NCI-H1417 (cell line): ENCODE results near the gene PTGER1.
A peak's percentile ranks its signal among the peaks of the same experiment; 100 is the strongest.
"Not testable (repeated sequence)": the region's sequence is repeated elsewhere in the genome, so short reads cannot be mapped to it uniquely, and the experiment has no call there.

Experiments used
- DNase-seq, 3 experiments: peaks; one replicate each; lab custom pipeline; 2025; lab: John Stamatoyannopoulos, UW

Gene PTGER1, protein sequence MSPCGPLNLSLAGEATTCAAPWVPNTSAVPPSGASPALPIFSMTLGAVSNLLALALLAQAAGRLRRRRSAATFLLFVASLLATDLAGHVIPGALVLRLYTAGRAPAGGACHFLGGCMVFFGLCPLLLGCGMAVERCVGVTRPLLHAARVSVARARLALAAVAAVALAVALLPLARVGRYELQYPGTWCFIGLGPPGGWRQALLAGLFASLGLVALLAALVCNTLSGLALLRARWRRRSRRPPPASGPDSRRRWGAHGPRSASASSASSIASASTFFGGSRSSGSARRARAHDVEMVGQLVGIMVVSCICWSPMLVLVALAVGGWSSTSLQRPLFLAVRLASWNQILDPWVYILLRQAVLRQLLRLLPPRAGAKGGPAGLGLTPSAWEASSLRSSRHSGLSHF

DNA sequence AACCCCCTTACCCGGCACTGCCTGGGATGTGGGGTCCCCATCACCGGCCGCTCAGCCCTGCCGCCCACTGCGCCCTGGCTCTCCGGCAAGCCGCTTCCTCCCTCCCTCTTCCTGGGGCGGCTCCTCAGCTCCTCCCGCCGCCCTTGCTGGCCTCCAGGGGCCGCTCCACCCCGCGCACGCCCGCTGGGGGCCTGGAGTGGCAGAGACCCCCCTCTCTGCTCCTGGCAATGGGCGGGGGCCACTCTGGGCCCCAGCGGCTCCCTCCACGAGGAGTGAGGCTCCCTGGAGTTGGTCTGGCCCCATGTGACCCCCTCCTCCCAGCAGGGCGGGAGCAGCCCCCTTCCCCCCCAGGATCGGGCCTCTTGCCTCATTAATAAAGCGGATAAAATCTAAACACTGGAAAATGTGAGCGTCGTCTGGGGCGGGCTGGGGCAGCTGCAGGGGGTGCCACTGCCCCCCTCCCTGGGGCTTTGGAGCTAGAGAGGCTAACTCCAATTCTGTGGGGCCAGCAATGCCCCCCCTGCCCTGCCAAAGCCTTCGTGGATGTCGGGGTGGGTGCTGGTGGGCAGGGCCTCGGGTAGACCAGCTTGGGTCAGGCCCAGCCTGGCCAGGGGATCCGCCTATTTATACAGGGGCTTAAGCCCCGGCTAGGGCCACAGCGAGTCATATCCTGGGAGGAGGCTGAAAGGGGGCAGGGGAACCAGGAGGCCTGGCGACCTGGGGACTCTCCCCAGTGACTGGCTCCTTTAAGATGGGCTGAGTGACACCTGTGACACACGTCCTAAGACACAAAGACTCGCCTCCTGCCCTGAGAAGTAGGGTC, at the start of gene PTGER1:
Gene PTGER1 (minus strand): TSS at position 104 of the 823 bp plus-strand sequence. CDS start 1,034 bp downstream, outside the sequence.
- no peak for DNase-seq

DNA sequence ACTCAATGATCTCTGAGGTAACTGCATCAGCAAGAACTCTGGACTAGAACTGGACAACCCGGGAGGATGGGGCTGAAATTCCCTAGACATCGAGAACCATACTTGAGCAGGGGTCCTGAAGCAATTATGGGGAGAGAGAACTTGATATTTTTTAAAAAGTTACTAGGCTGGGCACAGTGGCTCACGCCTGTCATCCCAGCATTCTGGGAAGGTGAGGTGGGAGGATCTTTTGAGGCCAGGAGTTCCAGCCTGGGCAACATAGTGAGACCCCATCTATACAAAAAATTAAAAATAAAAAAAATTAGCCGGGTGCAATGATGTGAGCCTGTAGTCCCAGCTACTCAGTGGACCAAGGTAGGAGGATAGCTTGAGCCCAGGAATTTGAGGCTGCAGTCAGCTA, 45.4 kb upstream of the PTGER1 start:
- no peak for DNase-seq

DNA sequence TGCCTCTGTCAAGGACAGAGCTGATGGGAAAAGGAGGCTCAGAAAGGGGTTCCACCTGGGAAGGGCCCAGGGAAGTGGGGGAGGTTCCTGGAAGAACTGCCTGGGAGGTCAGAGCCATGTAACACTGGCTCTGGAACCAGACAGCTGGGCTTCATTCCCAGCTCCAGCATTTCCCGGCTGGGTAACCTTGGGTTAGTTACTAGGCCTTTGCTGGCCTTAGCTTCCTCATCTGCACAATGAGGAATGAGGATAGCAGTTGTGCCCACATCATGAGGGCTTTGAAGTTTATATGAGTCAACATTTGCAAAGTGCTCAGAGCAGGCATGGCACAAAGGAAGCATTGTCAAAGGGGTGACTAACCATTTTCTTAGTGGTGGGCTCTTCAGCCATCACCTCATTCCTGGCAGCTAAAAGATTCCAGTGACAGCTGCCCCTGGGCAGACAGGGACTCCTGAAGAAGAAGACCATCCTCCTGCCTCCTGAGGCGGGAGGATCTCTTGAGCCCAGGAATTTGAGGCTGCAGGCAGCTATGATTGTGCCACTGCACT, 44.8 kb upstream of the PTGER1 start:
- DNase-seq = no peak

DNA sequence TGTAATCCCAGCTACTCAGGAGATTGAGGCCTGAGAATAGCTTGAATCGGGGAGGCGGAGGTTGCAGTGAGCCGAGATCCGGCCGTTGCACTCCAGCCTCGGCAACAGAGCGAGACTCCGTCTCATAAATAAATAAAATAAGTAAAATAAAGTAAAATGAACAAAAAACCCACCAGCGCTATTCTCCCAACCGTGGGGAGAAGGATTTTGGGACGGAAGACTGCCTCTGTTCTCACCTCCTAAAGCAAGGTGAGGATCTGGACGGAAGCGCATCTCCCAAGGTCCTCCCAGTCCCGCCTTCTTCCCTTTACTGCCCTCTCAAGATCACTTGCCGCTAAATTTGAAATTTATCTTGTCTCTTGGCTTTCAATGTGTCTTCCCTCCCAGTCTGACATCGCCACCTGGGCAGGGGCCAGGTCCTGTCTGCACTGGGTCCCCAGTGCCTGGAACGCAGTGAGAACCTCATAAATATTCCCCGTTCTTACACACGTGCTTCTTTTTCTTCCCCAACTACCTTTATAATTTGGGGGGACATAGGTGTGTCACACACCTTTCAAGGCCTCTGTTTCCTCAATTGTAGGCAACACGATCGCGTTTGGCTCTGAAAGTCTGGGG, 44.2 kb upstream of the PTGER1 start:
- no peak for DNase-seq

DNA sequence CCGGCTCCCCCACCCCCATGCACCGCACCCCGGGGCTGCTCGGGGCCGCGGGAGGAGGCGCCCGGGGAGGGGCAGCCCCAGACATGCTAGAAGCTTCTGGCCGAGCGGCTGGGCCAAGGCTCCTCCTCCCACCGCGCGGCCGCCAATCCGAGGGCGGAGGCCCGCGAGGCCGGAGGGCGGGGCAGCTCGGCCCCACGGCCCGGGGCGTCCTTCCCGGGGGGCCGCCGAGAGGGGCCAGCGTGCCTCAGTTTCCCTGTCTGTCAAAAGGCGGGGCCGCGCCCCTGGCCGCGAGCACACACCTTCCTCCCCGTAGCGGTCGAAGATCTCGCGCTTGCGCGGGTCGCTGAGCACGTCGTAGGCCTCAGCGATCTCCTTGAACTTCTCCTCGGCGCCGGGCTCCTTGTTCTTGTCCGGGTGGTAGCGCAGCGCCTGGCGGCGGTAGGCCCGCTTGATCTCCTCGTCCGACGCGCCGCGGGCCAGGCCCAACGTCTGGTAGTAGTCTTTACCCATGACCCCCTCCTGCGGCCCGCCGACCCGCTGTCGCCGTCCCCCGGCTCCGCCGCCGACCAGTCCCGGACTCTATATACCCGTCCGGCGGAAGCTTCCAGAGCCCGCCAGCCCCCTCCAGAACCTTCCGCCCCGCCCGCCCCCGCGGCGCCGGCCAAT, 42.8 kb upstream of the PTGER1 start, which contains the start of gene DNAJB1:
Gene DNAJB1 (minus strand): TSS at position 558 of the 666 bp plus-strand sequence. CDS start 48 bp downstream, at position 510.
- DNase-seq = peak; percentile 35 to 95 (median 93)

DNA sequence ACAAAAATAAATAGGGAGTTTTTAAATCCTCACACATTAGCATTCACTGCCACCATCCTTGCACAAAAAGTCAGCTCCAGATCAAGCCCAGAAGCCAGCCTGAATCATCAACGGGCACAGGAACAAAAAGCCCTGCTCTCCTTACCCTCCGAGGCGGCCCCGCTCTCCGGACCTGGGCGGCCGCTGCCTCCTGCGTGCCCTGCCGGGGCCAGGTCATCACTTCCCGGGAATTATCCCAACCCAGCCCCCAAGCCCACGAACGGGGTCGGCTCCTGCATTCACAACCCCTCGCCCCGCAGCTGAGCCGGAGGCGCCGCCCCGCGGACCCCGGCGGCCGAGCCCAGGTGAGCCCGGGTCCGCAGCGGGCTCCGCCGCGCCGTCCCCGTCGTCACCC, 42.3 kb upstream of the PTGER1 start:
- no peak for DNase-seq

DNA sequence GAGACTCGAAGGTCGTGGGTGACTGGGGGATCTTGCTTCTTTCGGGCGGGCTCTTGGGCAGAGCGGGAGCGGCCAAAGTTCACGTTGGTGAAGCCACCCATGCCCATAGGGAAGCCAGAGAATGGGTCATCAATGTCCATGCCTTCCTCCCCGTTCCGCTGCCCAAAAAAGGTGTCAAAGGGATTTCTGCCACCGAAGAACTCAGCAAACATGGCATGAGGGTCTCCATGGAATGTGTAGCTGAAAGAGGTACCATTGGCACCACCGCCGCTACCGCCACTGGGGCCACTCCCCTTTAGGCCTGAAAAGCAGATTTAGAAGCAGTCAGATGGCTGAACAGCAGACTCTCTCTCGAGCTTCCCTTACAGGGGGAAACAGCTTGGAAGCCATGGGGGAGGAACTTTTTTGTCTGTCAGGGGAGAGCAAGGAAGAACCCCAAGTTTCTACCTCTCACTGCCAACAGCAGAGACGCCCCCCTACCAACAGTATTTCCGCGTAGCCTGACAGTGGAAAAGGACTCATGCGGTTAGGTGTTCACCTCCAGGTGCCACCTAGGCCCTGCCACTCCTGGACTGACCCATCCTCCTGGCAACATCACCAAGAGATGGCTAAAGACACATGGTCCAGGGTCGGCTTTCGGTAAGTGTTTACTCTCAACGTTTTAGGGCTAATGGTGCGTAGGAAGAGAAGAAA, 41.7 kb upstream of the PTGER1 start:
- DNase-seq = peak in 1 of 3 experiments; percentile 45

DNA sequence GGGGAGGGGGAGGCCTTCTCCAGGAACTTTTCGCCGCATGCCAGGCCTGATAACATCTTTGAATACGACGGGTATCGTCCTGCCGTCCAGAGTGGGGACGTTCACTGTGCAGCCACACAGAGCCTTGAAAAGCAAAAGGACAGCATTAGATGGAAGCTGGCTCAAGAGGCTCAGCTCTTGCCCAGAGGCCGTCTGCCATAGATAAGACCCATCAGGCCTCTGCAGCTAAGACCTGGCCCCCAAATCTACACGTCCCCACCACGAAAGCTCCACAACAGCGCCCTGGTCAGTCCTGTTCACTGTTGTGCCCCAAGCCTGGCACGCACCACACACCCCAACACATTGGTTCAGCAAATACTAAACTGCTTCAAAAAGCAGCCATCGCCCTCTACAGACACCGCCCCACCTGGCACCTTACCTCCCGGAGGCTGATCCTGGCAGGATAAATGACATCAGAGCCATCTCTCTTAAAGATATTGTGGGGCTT, 40.9 kb upstream of the PTGER1 start:
- DNase-seq = no peak

DNA sequence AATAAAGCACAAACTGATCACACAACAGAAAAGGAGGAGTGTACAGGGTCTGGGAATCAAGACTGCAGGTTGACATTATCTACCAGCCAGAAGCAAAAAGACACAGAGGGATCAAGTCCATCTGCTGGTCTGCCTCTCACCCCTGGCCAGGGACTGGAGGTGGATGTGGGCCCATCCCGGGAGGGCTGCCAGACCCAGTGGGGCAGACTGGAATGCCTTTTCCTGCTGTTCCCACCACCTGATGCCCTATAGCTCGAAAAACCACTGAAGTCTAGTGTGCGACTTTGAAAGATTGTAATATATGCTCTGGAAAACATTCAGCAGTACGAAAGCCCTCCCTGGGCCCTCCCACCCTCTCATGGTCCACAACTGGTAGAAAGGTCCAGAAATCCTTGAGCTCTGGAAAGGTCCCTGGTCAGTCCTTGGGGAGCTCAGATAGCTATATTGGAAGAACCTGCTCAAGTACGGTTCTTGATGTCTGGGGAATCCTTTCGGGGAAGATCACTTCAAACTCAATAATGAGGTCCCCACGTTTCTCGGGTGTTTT, 40.4 kb upstream of the PTGER1 start:
- no peak for DNase-seq

DNA sequence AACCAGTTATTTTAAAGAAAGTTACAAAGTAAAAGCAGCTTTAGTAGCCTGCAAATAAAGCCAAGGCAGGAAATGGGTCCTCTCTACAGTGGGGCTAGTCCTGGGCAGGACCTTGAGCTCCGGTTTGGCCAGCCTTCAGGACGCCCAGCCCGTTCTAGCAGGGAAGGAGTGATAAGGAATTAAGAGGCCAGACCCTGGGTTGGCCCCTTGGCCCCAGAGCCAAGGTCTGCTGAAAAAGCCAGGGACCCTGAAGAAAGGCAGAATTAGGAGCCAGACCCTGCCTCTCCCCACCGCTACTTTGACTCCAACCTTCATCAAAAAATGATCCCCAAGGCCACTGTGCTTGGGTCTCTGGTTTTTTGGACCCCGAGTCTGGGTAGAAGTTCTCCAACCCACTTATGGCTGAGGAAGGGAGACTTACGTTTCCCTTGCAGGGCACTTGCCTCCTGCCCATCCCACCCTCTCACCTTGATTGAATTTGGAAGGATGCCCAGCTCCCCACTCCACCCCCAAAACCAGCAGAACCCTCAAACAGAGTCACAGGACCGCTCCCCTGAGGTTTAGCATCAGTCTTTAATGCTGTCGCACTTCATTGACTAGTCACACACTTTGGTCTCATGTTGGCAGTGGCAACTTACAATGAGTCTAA, 39.2 kb upstream of the PTGER1 start:
- DNase-seq = no peak

DNA sequence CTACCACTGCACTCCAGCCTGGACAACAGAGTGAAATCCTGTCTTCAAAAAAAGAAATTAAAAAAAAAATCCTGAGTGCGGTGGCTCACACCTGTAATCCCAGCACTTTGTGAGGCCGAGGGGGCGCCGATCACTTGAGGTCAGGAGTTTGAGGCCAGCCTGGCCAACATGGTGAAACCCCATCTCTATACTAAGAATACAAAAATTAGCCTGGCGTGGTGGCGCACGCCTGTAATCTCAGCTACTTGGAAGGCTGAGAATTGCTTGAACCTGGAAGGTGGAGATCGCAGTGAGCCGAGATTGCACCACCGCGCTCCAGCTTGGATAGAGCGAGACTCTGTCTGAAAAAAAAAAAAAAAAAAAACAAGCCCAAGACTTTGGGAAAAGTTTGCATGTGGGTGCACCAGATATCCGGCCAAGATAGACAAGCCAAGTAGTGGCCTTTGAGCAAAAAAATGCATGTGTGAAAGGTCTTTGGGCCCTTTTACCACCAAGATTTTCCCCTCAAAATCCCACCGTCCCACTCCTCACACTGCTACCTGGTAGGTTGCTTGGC, 37.3 kb upstream of the PTGER1 start:
- no peak for DNase-seq

DNA sequence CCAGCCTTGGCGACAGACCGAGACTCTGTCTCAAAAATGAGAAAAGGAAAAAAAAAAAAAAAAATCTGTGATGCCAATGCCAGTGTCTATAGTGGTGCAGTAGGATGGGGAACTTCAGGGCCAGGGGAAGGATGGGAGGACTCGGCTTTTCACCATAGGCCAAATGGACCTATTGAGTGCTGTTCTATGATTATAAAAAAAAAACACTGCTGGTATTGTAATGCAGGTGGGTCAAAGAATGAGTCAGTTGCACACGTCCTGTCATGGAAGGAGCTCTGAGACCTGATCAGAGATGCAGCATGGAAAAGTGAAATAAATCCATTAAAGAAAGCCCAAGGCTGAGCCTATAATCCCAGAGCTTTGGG, 36.1 kb upstream of the PTGER1 start:
- no peak for DNase-seq

DNA sequence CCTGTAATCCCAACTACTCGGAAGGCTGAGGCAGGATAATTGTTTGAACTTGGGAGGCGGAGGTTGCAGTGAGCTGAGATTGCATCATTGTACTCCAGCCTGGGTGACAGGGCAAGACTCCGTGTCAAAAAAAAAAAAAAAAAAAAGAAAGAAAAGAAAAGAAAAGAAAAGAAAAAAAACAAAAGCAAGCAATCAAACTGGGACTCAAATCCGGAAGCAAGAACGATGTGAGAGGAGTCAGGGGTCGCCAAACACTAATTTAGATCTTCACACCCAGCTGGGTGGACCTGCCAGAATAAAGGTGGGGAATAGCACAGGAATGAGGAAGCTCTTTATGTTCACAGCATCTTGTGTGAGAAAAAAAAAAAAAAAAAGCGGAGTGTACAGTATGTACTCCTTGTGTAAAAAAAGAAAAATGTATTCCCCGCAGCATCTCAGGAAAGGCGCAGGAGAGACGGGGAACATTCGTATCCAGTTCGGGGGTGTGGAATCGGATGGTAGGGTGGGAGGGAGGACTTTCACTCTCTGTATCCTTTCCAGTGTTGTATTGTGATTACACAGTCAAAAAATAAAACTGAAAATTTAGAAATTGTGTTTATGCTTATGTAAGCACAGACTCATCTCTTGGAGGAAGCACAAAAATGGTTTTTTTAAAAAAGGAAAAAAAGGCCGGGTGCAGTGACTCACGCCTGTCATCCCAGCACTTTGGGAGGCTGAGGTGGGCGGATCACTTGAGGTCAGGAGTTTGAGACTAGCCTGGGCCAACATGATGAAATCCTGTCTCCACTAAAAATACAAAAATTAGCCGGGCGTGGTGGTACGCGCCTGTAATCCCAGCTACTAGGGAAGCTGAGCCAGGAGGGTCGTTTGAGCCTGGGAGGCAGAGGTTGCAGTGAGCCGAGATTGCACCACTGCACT, 35.4 kb upstream of the PTGER1 start:
- no peak for DNase-seq

DNA sequence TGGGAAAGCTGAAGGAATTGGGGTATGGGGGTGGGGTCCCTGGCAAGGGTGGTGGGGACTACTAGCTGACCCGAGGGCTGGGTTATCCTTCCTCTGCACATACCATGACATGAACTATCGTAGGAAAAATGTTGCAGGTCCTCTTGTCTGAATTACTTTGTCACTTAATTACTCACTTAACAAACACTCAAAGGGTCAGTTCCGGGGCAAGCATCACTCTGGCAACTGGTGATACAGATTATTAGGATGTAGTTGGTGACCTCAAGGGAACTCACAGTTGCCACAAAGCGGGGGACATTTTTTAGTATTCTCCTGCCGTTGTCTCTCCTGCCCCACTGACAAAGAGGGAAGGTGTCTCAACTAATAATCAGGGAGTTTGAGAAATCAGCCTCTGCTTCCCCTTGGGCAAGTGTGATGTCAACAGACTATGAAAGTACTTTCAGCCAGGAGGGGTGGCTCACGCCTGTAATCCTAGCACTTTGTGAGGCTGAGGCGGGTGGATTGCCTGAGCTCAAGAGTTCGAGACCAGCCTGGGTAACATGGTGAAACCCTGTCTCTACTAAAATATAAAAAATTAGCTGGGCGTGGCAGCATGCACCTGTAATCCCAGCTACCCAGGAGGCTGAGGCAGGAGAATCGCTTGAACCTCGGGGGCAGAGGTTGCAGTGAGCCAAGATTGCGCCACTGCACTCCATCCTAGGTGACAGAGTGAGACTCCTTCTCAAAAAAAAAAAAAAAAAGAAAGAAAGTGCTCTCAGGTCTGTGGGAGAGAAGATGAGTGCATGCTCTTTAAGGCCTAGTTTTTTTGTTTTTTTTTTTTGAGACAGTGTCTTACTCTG, 32.8 kb upstream of the PTGER1 start:
- peak in 1 of 3 experiments; percentile 26 for DNase-seq

DNA sequence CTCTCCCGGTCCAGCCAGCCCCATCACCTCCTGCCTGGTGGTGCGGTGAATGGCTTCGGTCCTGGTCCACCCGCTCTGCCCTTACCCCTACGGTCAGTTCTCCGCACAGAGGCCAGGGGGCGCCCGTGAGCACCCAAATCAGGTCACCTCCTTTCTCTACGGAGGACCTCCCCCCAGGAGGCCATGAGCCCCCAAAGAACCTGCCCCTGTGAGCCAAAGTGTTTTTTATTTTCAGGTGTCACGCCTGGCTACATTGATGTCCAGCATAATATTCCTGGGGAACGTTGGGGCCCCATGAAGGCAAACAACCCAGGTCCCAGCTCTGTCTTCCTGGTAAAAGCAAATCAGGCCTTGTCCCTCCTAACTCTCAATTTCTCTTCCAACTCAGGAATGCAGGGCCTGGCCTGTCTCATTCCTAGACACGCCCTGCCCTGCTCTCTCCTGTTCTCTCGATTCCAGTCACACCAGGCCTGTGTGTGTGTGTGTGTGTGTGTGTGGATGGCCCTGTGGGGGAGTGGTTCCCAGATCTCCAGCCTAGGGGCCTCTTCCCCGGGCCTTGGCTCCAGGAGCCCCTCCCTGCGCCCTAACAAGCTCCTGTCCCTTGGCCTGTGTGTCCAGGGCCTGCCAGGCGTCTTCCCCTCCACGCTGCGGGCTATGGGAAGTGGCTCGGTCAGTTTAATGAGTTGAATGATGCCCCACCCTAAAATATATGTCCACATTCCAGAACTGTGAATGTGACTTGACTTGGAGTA, 30.5 kb upstream of the PTGER1 start:
- DNase-seq = peak in 1 of 3 experiments; percentile 29

DNA sequence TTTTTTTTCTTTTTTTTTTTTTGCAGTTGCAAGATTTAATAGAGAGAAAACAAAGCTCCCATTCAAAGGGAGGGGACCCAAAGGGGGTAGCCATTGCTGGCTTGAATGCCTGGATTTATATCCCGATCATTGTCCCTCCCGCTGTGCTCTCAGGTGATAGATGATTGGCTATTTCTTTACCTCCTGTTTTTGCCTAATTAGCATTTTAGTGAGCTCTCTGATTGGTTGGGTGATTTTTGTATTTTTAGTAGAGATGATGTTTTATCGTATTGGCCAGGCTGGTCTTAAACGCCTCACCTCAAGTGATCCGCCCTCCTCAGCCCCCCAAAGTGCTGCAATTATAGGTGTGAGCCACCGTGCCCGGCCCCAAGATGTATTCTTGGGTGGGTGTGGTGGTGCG, 29.4 kb upstream of the PTGER1 start:
- DNase-seq = not testable (repeated sequence)

DNA sequence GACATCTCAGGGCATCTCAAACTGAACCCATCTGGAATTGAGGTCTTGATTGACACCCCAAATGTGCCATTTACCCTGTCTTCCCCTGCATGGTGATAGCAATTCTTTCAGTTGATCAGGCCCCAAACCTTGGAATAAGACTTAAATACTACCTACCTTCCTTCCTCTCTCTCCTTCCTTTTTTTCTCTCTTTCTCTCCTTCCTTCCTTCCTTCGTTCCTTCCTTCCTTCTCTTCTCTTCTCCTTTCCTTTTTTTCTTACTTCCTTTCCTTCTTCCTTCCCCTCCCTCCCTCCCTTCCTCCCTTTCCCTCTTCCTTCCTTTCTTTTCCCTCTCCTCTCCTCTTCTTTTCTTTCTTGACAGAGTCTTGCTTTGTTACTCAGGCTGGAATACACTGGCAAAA, 28.1 kb upstream of the PTGER1 start:
- no peak for DNase-seq
